ENCODE data around the gene APCDD1L.
"Not testable (repeated sequence)": the region's sequence is repeated elsewhere in the genome, so short reads cannot be mapped to it uniquely, and the experiment has no call there.

Gene APCDD1L

GRCh38 chr20:58545565-58546415 lies 30.6 kb upstream of the APCDD1L start:
- no peak for DNase-seq (ENCODE audit: low read depth, low spot score)

GRCh38 chr20:58544891-58545290 lies 29.7 kb upstream of the APCDD1L start:
- no peak for DNase-seq (ENCODE audit: low read depth, low spot score)

- no peak for DNase-seq (ENCODE audit: low read depth, low spot score)
Measured at GRCh38 chr20:58544286-58544685, 29.1 kb upstream of the APCDD1L start.

- no peak for DNase-seq (ENCODE audit: low read depth, low spot score)
Measured at GRCh38 chr20:58543274-58543673, 28.1 kb upstream of the APCDD1L start.

- no peak for DNase-seq (ENCODE audit: low read depth, low spot score)
Measured at GRCh38 chr20:58542411-58543095, 27.4 kb upstream of the APCDD1L start.

- not testable (repeated sequence) for DNase-seq (ENCODE audit: low read depth, low spot score)
Measured at GRCh38 chr20:58542034-58542410, 26.8 kb upstream of the APCDD1L start.

- DNase-seq (ENCODE audit: low read depth, low spot score), result no peak
Measured at GRCh38 chr20:58538752-58539151, 23.6 kb upstream of the APCDD1L start.

- DNase-seq (ENCODE audit: low read depth, low spot score), result no peak
Measured at GRCh38 chr20:58537831-58538230, 22.6 kb upstream of the APCDD1L start.

- no peak for DNase-seq (ENCODE audit: low read depth, low spot score)
Measured at GRCh38 chr20:58536289-58536688, 21.1 kb upstream of the APCDD1L start.

- no peak for DNase-seq (ENCODE audit: low read depth, low spot score)
Measured at GRCh38 chr20:58531657-58532056, 16.5 kb upstream of the APCDD1L start.

GRCh38 chr20:58531063-58531462 lies 15.9 kb upstream of the APCDD1L start:
- no peak for DNase-seq (ENCODE audit: low read depth, low spot score)

GRCh38 chr20:58528412-58528811 lies 13.2 kb upstream of the APCDD1L start:
- no peak for DNase-seq (ENCODE audit: low read depth, low spot score)

GRCh38 chr20:58526411-58526810 lies 11.2 kb upstream of the APCDD1L start:
- DNase-seq (ENCODE audit: low read depth, low spot score), result no peak

GRCh38 chr20:58524814-58525213 lies 9.6 kb upstream of the APCDD1L start:
- no peak for DNase-seq (ENCODE audit: low read depth, low spot score)

GRCh38 chr20:58523971-58524315 lies 8.7 kb upstream of the APCDD1L start:
- no peak for DNase-seq (ENCODE audit: low read depth, low spot score)

- DNase-seq (ENCODE audit: low read depth, low spot score), result no peak
Measured at GRCh38 chr20:58523072-58523970, 8.1 kb upstream of the APCDD1L start.

- DNase-seq (ENCODE audit: low read depth, low spot score), result no peak
Measured at GRCh38 chr20:58522666-58523065, 7.5 kb upstream of the APCDD1L start.

- DNase-seq (ENCODE audit: low read depth, low spot score), result no peak
Measured at GRCh38 chr20:58521763-58522162, 6.6 kb upstream of the APCDD1L start.

- DNase-seq (ENCODE audit: low read depth, low spot score), result no peak
Measured at GRCh38 chr20:58519940-58520712, 4.9 kb upstream of the APCDD1L start.

GRCh38 chr20:58518896-58519593 lies 3.8 kb upstream of the APCDD1L start:
- DNase-seq (ENCODE audit: low read depth, low spot score), result no peak

GRCh38 chr20:58518387-58518786 lies 3.2 kb upstream of the APCDD1L start:
- DNase-seq (ENCODE audit: low read depth, low spot score), result no peak
